SK-N-SH (cell line): ENCODE data around the gene TRPV2. TPM values are rescaled to one million over a fixed set of nuclear protein-coding genes. Genes with fewer than 3 reads are reported as not detected.

ENCODE experiments used
- CTCF ChIA-PET: fragments of 300-600, 350-600 bp; formaldehyde crosslinking; extraction: SDS; loops from one replicate; lab custom pipeline; 2021; lab: Yijun Ruan, JAX
- POLR2A ChIA-PET: fragments of 350-600 bp; sonication (Branson Sonifier 250); formaldehyde crosslinking; extraction: SDS; loops from one replicate; lab custom pipeline; 2020; ENCODE audit warnings: antibody characterized with exemption, inconsistent platforms; lab: Yijun Ruan, JAX
- DNase-seq: peaks from one replicate; pipeline ENCODE4 v3.0.0; 2012
- H2AFZ ChIP-seq: fragments of 200-600 bp; sonication (generic); 2 replicates; pipeline ENCODE4 v1.8.1; 2016; ENCODE audit warnings: antibody characterized with exemption, mild to moderate bottlenecking, low read depth
- H3F3A ChIP-seq: fragments of 200-600 bp; sonication (generic); replicated peaks from 2 replicates; pipeline ENCODE3; 2016; ENCODE audit warnings: antibody characterized with exemption, mild to moderate bottlenecking; ENCODE audit not compliant: insufficient read depth
- H3K27ac ChIP-seq, 2 experiments: fragments of 200-500 bp in 1 of 2; fragments of 200-600 bp in 1 of 2; sonication (Bioruptor generic) in 1 of 2; sonication (generic), shearing (Covaris generic) in 1 of 2; 2 replicates each; pipeline versions ENCODE4 v1.5.1 to v1.6.1; 2014 to 2016; ENCODE audit warnings: low read depth in 2 of 2, inconsistent platforms in 1 of 2, low read length in 1 of 2, mild to moderate bottlenecking in 1 of 2, mixed read lengths in 1 of 2
- H3K27me3 ChIP-seq: fragments of 200-600 bp; sonication (generic), shearing (Covaris generic); 2 replicates; pipeline ENCODE4 v1.6.1; 2016; ENCODE audit warnings: mixed run types; ENCODE audit not compliant: insufficient read depth
- H3K36me3 ChIP-seq, 2 experiments: fragments of 200-500 bp in 1 of 2; fragments of 200-600 bp in 1 of 2; sonication (Bioruptor generic) in 1 of 2; sonication (generic) in 1 of 2; replicated peaks in 1 of 2; 2 replicates each; pipeline versions ENCODE3 to v1.5.1; 2014 to 2016; ENCODE audit warnings: low read length in 1 of 2, mild to moderate bottlenecking in 1 of 2; ENCODE audit not compliant: insufficient read depth in 2 of 2, control insufficient read depth in 1 of 2
- H3K4me1 ChIP-seq, 2 experiments: fragments of 200-500 bp in 1 of 2; fragments of 200-600 bp in 1 of 2; sonication (Bioruptor generic) in 1 of 2; sonication (generic), shearing (Covaris generic) in 1 of 2; 2 replicates each; pipeline versions ENCODE4 v1.5.1 to v1.6.1; 2014 to 2016; ENCODE audit warnings: low read depth in 1 of 2, low read length in 1 of 2, mixed run types in 1 of 2; ENCODE audit not compliant: insufficient read depth in 2 of 2, control insufficient read depth in 1 of 2
- H3K4me2 ChIP-seq: fragments of 200-600 bp; sonication (generic), shearing (Covaris generic); 2 replicates; pipeline ENCODE4 v1.6.1; 2017; ENCODE audit warnings: mixed run types
- H3K4me3 ChIP-seq, 2 experiments: fragments of 200-500 bp in 1 of 2; fragments of 200-600 bp in 1 of 2; sonication (Bioruptor generic) in 1 of 2; sonication (generic), shearing (Covaris generic) in 1 of 2; 2 replicates each; pipeline versions ENCODE4 v1.5.1 to v1.8.1; 2014 to 2016; ENCODE audit warnings: low read depth in 2 of 2, inconsistent platforms in 1 of 2, low read length in 1 of 2, mild to moderate bottlenecking in 1 of 2, mixed read lengths in 1 of 2, moderate library complexity in 1 of 2
- H3K79me2 ChIP-seq: fragments of 200-600 bp; sonication (generic); 2 replicates; pipeline ENCODE4 v1.8.1; 2017; ENCODE audit warnings: mild to moderate bottlenecking; ENCODE audit not compliant: insufficient read depth
- H3K9ac ChIP-seq: fragments of 200-600 bp; sonication (generic); 2 replicates; pipeline ENCODE4 v1.6.1; 2017; ENCODE audit warnings: mixed run types
- H3K9me2 ChIP-seq: fragments of 200-600 bp; sonication (generic); 2 replicates; pipeline ENCODE4 v1.6.1; 2017; ENCODE audit warnings: mixed run types
- H3K9me3 ChIP-seq: fragments of 200-600 bp; sonication (generic); 2 replicates; pipeline ENCODE4 v1.6.1; 2017; ENCODE audit warnings: mixed run types, mild to moderate bottlenecking, moderate library complexity
- H4K20me1 ChIP-seq: fragments of 200-600 bp; sonication (generic); 2 replicates; pipeline ENCODE4 v1.6.1; 2017; ENCODE audit warnings: mild to moderate bottlenecking, mixed run types; ENCODE audit not compliant: insufficient read depth
- CHD2 ChIP-seq: fragments of 150-350 bp; IDR thresholded peaks from 2 replicates; pipeline ENCODE4 v1.6.1; 2018; ENCODE audit warnings: low read length; ENCODE audit not compliant: partially characterized antibody
- EZH2phosphoT487 ChIP-seq: fragments of 200-600 bp; sonication (generic); IDR thresholded peaks from 2 replicates; pipeline ENCODE4 v1.6.1; 2017; ENCODE audit warnings: low read depth, mixed run types, mild to moderate bottlenecking, antibody characterized with exemption, moderate library complexity, borderline replicate concordance
- FOXM1 ChIP-seq: IDR thresholded peaks from 2 replicates; pipeline ENCODE4 v1.4.0; 2012; ENCODE audit warnings: low read depth, mild to moderate bottlenecking
- GABPA ChIP-seq: IDR thresholded peaks from 2 replicates; pipeline ENCODE4 v1.4.0; 2012; ENCODE audit warnings: low read depth, mild to moderate bottlenecking
- GATA2 ChIP-seq: sonication (generic); formaldehyde crosslinking; IDR thresholded peaks from 2 replicates; pipeline ENCODE4 v1.5.0; 2020; ENCODE audit warnings: mild to moderate bottlenecking, missing genetic modification reagents
- MEF2A ChIP-seq: IDR thresholded peaks from 2 replicates; pipeline ENCODE4 v1.4.0; 2012; ENCODE audit warnings: low read depth, borderline replicate concordance
- MXI1 ChIP-seq: IDR thresholded peaks from 2 replicates; pipeline ENCODE4 v1.6.1; 2012; ENCODE audit warnings: mild to moderate bottlenecking, low read depth, low read length, improper control_type of control experiment
- NFIC ChIP-seq: IDR thresholded peaks from 2 replicates; pipeline ENCODE4 v1.4.0; 2012; ENCODE audit warnings: borderline replicate concordance
- NRF1 ChIP-seq: IDR thresholded peaks from 2 replicates; pipeline ENCODE4 v1.6.1; 2012; ENCODE audit warnings: low read depth, mild to moderate bottlenecking, low read length
- RXRA ChIP-seq: IDR thresholded peaks from 2 replicates; pipeline ENCODE4 v1.4.0; 2012; ENCODE audit warnings: low read depth, mild to moderate bottlenecking, borderline replicate concordance
- SIN3A ChIP-seq: IDR thresholded peaks from 2 replicates; pipeline ENCODE4 v1.6.1; 2012; ENCODE audit warnings: low read depth, mild to moderate bottlenecking, low read length, moderate library complexity, borderline replicate concordance
- SMC3 ChIP-seq: IDR thresholded peaks from 2 replicates; pipeline ENCODE4 v1.6.1; 2012; ENCODE audit warnings: low read depth, low read length, improper control_type of control experiment
- TCF12 ChIP-seq: IDR thresholded peaks from 2 replicates; pipeline ENCODE4 v1.4.0; 2012
- YY1 ChIP-seq: IDR thresholded peaks from 2 replicates; pipeline ENCODE4 v1.4.0; 2012; ENCODE audit warnings: low read depth, mild to moderate bottlenecking
- WGBS: methylation state at CpG from one replicate; pipeline ENCODE4 v1.1.6; 2017; ENCODE audit warnings: low lambda C conversion rate; 5-methylcytosine and 5-hydroxymethylcytosine counted together
- polyA plus RNA-seq, 3 experiments: library from polyadenylated mRNA; depleted of rRNA; stranded (reverse); fragments of >200 nt; gene quantifications; 2 replicates each; pipeline ENCODE4 v1.2.3, GENCODE V29; 2012
- TF ChIP-seq, protein P1 (sequence below): IDR thresholded peaks from 2 replicates; pipeline ENCODE4 v1.4.0; 2012; ENCODE audit warnings: low read depth, borderline replicate concordance
- TF ChIP-seq, protein P2 (sequence below): fragments of 200-600 bp; sonication (generic); IDR thresholded peaks from 2 replicates; pipeline ENCODE4 v1.6.1; 2017; ENCODE audit warnings: antibody characterized with exemption, mild to moderate bottlenecking, moderate library complexity
- TF ChIP-seq, protein P3 (sequence below): fragments of 150-350 bp; IDR thresholded peaks from 2 replicates; pipeline ENCODE4 v1.6.1; 2017; ENCODE audit warnings: antibody characterized with exemption, low read length, low read depth, borderline replicate concordance
- TF ChIP-seq, protein P4 (sequence below): IDR thresholded peaks from 2 replicates; pipeline ENCODE4; 2012

TRPV2 gene
- polyA plus RNA-seq, 1 of the 3 experiments (the other 2 are of a cell fraction), result 11.0 TPM

DNA sequence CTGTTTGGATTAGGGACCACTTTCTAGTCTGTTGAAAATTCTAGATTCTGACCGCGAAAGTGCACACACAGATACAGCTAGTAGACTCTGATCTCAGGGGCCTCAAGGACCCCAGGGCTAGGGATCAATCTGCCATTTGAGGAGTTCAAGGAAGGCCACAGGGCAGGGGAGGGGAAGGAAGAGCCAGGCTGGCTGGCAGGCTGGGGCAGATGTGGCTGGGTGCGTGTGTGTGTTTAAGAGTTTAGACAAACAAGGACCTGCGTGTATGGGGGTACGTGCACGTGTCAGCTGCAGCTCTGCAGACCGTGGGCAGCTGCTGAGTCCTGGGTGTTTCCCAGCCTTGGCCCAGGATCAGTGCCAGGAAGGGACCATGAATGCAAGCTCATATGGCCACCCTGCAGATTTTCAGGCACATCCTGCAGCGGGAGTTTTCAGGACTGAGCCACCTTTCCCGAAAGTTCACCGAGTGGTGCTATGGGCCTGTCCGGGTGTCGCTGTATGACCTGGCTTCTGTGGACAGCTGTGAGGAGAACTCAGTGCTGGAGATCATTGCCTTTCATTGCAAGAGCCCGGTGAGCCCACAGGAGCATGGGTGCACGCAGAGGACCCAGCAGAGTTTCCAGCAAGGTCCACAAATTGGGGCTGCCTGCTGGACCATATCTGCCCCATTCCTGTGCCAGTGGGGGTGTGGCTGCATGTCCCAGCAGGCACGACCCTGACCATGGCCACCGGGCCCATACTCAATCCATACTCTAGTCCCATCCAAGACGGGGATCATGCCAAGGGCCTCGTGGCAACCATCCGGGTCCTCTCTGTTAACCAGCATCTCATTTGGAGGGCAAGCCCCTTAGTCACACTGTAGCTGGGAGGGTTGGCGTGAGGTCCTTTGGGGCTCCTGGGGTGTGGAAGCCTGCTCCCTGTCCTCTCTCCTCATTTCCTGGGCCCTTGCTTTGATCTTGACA, 10.6 kb downstream of the TRPV2 start:
- CTCF ChIA-PET, result interaction anchor here (1.3 to 2.8 kb wide), 4 partner anchors 11 to 95 kb away, joined by 3 to 7 read pairs (median 6); no protein-coding TSS in a partner anchor

DNA sequence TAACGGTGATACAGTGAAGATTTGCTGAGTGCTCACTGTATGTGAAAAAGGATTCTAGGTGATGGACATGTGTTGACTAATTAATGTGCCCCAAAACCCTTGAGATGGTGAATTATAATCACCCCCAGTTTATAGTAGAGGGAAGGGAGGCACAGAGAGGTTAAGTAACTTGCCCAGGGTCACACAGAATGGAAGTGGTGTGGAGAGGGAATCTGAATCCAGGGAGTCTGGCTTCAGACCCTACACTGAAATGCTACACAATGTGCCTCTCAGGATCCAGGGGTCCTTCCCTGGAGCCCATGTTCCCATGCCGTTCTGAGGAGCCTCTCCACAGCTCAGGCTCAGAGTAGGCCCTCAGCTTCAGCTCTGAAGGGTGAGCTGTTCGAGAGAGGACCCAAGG, 11.6 kb downstream of the TRPV2 start:
- POLR2A ChIA-PET, result interaction anchor here (3.3 kb wide), 1 partner anchor 12 kb away, joined by 25 read pairs; no protein-coding TSS in a partner anchor
- no peaks in the 10 kb centered on the region for H3K36me3 ChIP-seq
- peaks cover 0 to 2% of the 10 kb centered on the region in 2 experiments; a peak in 1 of 4 replicates for H3K4me1 ChIP-seq
- CTCF ChIA-PET, result interaction anchor here (1.1 to 2.8 kb wide), 13 partner anchors 8 to 107 kb away, joined by 3 to 16 read pairs (median 6); no protein-coding TSS in a partner anchor
- H3K4me3 ChIP-seq, result no peak overlapping the region
- no peaks in the 10 kb centered on the region for H3K9me2 ChIP-seq
- H3F3A ChIP-seq, result no peaks in the 10 kb centered on the region
- H3K9me3 ChIP-seq, result no peaks in the 10 kb centered on the region
- no peaks in the 10 kb centered on the region for H3K79me2 ChIP-seq
- no peak overlapping the region for H3K9ac ChIP-seq
- no peak overlapping the region for H2AFZ ChIP-seq
- no peak overlapping the region for H3K27ac ChIP-seq
- H4K20me1 ChIP-seq, result no peaks in the 10 kb centered on the region
- no peak overlapping the region for H3K4me2 ChIP-seq
- H3K27me3 ChIP-seq, result no peaks in the 10 kb centered on the region
- DNase-seq, result no peak
- WGBS, result 89% methylated on average over 1 of the region's 3 CpGs
- no peak for TF ChIP-seq GATA2 (CRISPR knock-in tag)
- TF ChIP-seq MEF2A, result no peak
- TF ChIP-seq, protein P1, sequence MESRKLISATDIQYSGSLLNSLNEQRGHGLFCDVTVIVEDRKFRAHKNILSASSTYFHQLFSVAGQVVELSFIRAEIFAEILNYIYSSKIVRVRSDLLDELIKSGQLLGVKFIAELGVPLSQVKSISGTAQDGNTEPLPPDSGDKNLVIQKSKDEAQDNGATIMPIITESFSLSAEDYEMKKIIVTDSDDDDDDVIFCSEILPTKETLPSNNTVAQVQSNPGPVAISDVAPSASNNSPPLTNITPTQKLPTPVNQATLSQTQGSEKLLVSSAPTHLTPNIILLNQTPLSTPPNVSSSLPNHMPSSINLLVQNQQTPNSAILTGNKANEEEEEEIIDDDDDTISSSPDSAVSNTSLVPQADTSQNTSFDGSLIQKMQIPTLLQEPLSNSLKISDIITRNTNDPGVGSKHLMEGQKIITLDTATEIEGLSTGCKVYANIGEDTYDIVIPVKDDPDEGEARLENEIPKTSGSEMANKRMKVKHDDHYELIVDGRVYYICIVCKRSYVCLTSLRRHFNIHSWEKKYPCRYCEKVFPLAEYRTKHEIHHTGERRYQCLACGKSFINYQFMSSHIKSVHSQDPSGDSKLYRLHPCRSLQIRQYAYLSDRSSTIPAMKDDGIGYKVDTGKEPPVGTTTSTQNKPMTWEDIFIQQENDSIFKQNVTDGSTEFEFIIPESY, result no peak
- TF ChIP-seq, protein P2, sequence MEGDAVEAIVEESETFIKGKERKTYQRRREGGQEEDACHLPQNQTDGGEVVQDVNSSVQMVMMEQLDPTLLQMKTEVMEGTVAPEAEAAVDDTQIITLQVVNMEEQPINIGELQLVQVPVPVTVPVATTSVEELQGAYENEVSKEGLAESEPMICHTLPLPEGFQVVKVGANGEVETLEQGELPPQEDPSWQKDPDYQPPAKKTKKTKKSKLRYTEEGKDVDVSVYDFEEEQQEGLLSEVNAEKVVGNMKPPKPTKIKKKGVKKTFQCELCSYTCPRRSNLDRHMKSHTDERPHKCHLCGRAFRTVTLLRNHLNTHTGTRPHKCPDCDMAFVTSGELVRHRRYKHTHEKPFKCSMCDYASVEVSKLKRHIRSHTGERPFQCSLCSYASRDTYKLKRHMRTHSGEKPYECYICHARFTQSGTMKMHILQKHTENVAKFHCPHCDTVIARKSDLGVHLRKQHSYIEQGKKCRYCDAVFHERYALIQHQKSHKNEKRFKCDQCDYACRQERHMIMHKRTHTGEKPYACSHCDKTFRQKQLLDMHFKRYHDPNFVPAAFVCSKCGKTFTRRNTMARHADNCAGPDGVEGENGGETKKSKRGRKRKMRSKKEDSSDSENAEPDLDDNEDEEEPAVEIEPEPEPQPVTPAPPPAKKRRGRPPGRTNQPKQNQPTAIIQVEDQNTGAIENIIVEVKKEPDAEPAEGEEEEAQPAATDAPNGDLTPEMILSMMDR, result no peak
- TF ChIP-seq, protein P3, sequence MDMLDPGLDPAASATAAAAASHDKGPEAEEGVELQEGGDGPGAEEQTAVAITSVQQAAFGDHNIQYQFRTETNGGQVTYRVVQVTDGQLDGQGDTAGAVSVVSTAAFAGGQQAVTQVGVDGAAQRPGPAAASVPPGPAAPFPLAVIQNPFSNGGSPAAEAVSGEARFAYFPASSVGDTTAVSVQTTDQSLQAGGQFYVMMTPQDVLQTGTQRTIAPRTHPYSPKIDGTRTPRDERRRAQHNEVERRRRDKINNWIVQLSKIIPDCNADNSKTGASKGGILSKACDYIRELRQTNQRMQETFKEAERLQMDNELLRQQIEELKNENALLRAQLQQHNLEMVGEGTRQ, result no peak
- no peak for TF ChIP-seq GABPA
- no peak for TF ChIP-seq TCF12
- TF ChIP-seq CHD2, result no peak
- no peak for TF ChIP-seq MXI1

More for the DNA sequence above, 10.6 kb downstream of the TRPV2 start:
- Histone ChIP-seq H3K27ac (no peak overlapping the region), H3K9me2 (no peaks in the 10 kb centered on the region), H3F3A (peaks cover 3% of the 10 kb centered on the region), H3K4me2 (no peak overlapping the region), H4K20me1 (no peaks in the 10 kb centered on the region), H3K4me3 (no peak overlapping the region), H3K9ac (no peak overlapping the region), H3K27me3 (no peaks in the 10 kb centered on the region), H3K36me3 (no peaks in the 10 kb centered on the region), H3K79me2 (no peaks in the 10 kb centered on the region), H2AFZ (no peak overlapping the region), H3K9me3 (no peaks in the 10 kb centered on the region), H3K4me1 (peaks cover 0 to 2% of the 10 kb centered on the region in 2 experiments; a peak in 1 of 4 replicates)
- POLR2A ChIA-PET, result no interaction called here
- 87% methylated on average over 9 of the region's 20 CpGs for WGBS
- no peak for DNase-seq
- TF ChIP-seq YY1 (no peak), FOXM1 (no peak), NFIC (no peak), NRF1 (no peak), EZH2phosphoT487 (no peak), MEF2A (no peak), RXRA (no peak), GABPA (no peak), SMC3 (no peak), SIN3A (no peak)
- TF ChIP-seq, protein P4, sequence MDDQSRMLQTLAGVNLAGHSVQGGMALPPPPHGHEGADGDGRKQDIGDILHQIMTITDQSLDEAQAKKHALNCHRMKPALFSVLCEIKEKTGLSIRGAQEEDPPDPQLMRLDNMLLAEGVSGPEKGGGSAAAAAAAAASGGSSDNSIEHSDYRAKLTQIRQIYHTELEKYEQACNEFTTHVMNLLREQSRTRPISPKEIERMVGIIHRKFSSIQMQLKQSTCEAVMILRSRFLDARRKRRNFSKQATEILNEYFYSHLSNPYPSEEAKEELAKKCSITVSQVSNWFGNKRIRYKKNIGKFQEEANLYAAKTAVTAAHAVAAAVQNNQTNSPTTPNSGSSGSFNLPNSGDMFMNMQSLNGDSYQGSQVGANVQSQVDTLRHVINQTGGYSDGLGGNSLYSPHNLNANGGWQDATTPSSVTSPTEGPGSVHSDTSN, result no peak
- TF ChIP-seq, protein P2, result no peak
